Tibial nerve (tissue), 4 donors: ENCODE data around the gene SLC7A5. TPM values are rescaled to one million over a fixed set of nuclear protein-coding genes. Genes with fewer than 3 reads are reported as not detected.
A peak's percentile ranks its signal among the peaks of the same experiment; 100 is the strongest.
"Not testable (repeated sequence)": the region's sequence is repeated elsewhere in the genome, so short reads cannot be mapped to it uniquely, and the experiment has no call there.

Experiments
- DNase-seq, 2 donors: peaks; one replicate each; pipeline ENCODE4 v3.0.0-alpha.2; 2019; ENCODE audit warnings: low spot score in 2 of 2
- H3K27ac ChIP-seq, 4 donors: fragments of 200-600 bp; sonication (generic) in 3 of 4; one replicate each; pipeline ENCODE4 v1.5.1; 2017 to 2019; ENCODE audit warnings: mild to moderate bottlenecking in 1 of 4
- H3K27me3 ChIP-seq, 2 donors: fragments of 200-600 bp; sonication (generic) in 1 of 2; one replicate each; pipeline versions ENCODE4 v1.5.1 to v1.6.0; 2017 to 2019
- H3K36me3 ChIP-seq, 3 donors: fragments of 200-600 bp; sonication (generic); one replicate each; pipeline ENCODE4 v1.5.1; 2018 to 2019
- H3K4me1 ChIP-seq, 4 donors: fragments of 200-600 bp; sonication (generic) in 3 of 4; one replicate each; pipeline ENCODE4 v1.5.1; 2017 to 2019
- H3K4me3 ChIP-seq, 4 donors: fragments of 200-600 bp; sonication (generic) in 3 of 4; one replicate each; pipeline ENCODE4 v1.5.1; 2017 to 2019; ENCODE audit warnings: mild to moderate bottlenecking in 1 of 4, moderate library complexity in 1 of 4
- H3K9me3 ChIP-seq, 4 donors: fragments of 200-600 bp; sonication (generic) in 3 of 4; one replicate each; pipeline ENCODE4 v1.5.1; 2017 to 2019
- CTCF ChIP-seq, 5 experiments: fragments of 200-600 bp in 3 of 5; fragments of 450-650 bp in 2 of 5; sonication (generic) in 3 of 5; IDR thresholded peaks; one replicate each; pipeline ENCODE4 v1.5.1; 2016 to 2019; ENCODE audit warnings: antibody characterized with exemption in 5 of 5, mild to moderate bottlenecking in 3 of 5, moderate library complexity in 2 of 5
- EP300 ChIP-seq, 2 donors: sonication (generic); formaldehyde crosslinking; IDR thresholded peaks; one replicate each; pipeline ENCODE4 v1.6.1; 2017; ENCODE audit warnings: antibody characterized with exemption in 2 of 2, mild to moderate bottlenecking in 1 of 2
- POLR2A ChIP-seq, 2 donors: fragments of 450-650 bp; IDR thresholded peaks; one replicate each; pipeline ENCODE4 v1.6.1; 2017; ENCODE audit warnings: antibody characterized with exemption in 2 of 2, mild to moderate bottlenecking in 2 of 2, moderate library complexity in 2 of 2
- WGBS, 2 donors: methylation state at CpG; one replicate each; pipeline ENCODE4 v1.1.5; 2018; 5-methylcytosine and 5-hydroxymethylcytosine counted together
- total RNA-seq, 4 donors: library from RNA; depleted of rRNA; stranded (reverse); fragments of >200 nt; gene quantifications; one replicate each; pipeline ENCODE4 v1.1.0, GENCODE V29; 2016

SLC7A5 gene
- total RNA-seq, 4 donors from 2014 or later: 5.5 to 6.6 (median 6.0) TPM

GRCh38 chr16:87791295-87792204, 77.8 kb downstream of the SLC7A5 start:
- no peak for DNase-seq
- WGBS, 2 donors: 49 to 56% methylated on average over 29 to 31 of the region's 32 CpGs
- Histone ChIP-seq H3K36me3 (no peaks in the 10 kb centered on the region), H3K4me1 (no peaks in the 10 kb centered on the region), H3K27ac (peak overlapping the region in 3 of 4 donors; percentile 68 to 85 (median 73)), H3K4me3 (peak overlapping the region in 1 of 4 donors; percentile 6), H3K27me3 (no peaks in the 10 kb centered on the region), H3K9me3 (no peaks in the 10 kb centered on the region)
- no peak for TF ChIP-seq CTCF (IDR thresholded peaks at IDR 0.05)
- TF ChIP-seq POLR2A (IDR thresholded peaks at IDR 0.05): peak in 1 of 2 donors; percentile 22
- peak in 1 of 2 donors; percentile 64 for TF ChIP-seq EP300 (IDR thresholded peaks at IDR 0.05)

DNA sequence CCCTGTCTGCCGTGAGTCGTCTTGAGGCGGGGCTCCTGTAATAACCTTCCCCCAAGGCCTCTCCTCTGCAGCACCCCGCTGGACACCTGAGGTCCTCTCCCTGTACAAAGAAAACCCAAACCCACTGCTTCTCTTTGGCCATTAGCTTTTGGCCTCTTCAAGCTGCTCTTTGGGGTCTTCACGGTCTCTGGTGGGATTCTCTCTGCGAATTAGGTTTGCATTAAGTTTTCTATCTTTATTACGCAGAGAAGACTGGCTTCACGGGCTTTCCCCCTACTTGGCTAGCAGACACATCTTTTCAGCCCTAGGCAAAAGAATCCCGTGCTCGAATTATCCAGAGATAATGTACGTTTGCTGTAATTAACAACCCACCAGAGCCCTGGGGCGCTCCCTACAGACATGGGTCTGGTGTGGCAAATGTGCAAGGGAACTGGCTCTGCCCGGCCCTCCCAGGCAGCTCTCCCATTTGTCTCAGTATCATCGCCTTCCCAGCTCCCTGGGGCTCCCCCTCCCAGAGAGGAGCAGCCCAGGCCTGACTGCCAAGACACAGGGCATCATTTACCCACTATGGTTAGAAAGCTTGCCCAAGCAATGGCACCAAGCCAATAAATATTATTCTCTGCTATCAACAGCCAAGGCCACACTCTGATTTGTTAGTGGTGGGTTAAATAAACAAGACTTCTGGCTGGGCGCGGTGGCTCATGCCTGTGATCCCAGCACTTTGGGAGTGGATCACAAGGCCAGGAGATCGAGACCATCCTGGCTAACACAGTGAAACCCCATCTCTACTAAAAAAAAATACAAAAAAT, 78.8 kb downstream of the SLC7A5 start:
- DNase-seq: no peak
- TF ChIP-seq CTCF (IDR thresholded peaks at IDR 0.05) (no peak), POLR2A (IDR thresholded peaks at IDR 0.05) (no peak), EP300 (IDR thresholded peaks at IDR 0.05) (no peak)
- Histone ChIP-seq H3K4me1 (no peaks in the 10 kb centered on the region), H3K27me3 (no peaks in the 10 kb centered on the region), H3K36me3 (no peaks in the 10 kb centered on the region), H3K4me3 (peak overlapping the region in 1 of 4 donors; percentile 6), H3K27ac (peak overlapping the region in 3 of 4 donors; percentile 68 to 85 (median 73)), H3K9me3 (no peaks in the 10 kb centered on the region)
- 59 to 67% methylated on average over 17 of the region's 17 CpGs for WGBS, 2 donors

- no peaks in the 10 kb centered on the region for H3K4me1 ChIP-seq
- H3K27ac ChIP-seq: peak overlapping the region in 1 of 4 donors; percentile 85
- no peak for DNase-seq
- WGBS, 2 donors: 85 to 86% methylated on average over 20 of the region's 20 CpGs
- TF ChIP-seq EP300 (IDR thresholded peaks at IDR 0.05): no peak
- no peak for TF ChIP-seq CTCF (IDR thresholded peaks at IDR 0.05)
- TF ChIP-seq POLR2A (IDR thresholded peaks at IDR 0.05): no peak
- H3K27me3 ChIP-seq: no peaks in the 10 kb centered on the region
- H3K4me3 ChIP-seq: no peak overlapping the region
- H3K9me3 ChIP-seq: no peaks in the 10 kb centered on the region
- no peaks in the 10 kb centered on the region for H3K36me3 ChIP-seq
These were observed 79.6 kb downstream of the SLC7A5 start for GRCh38 chr16:87789437-87790291.

DNA sequence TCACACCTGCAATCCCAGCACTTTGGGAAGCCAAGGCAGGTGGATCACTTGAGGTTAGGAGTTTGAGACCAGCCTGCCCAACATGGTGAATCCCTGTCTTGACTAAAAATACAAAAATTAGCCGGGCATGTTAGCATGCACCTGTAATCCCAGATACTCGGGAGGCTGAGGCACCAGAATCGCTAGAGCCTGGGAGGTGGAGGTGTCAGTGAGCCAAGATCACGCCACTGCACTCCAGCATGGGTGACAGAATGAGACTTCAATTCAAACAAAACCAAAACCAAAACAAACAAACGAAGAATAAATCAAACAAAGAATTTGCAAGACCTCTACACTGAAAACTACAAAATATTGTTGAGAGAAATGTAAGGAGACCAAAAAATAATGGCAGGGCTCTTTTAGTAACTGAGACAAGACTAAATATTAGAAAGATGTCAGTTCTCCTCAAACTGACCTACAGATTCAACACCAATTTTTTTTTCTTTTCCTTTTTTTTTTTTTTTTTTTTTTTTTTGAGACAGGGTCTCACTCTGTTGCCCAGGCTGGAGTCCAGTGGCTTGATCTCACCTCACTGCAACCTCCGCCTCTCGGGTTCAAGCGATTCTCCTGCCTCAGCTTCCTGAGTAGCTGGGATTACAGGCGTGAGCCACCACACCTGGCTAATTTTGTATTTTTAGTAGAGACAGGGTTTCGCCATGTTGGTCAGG, 80.4 kb downstream of the SLC7A5 start:
- DNase-seq, H3K9me3 ChIP-seq, H3K4me1 ChIP-seq, H3K27me3 ChIP-seq, H3K27ac ChIP-seq, H3K36me3 ChIP-seq, H3K4me3 ChIP-seq: not testable (repeated sequence)
- 91 to 93% methylated on average over 10 of the region's 10 CpGs for WGBS, 2 donors

DNA sequence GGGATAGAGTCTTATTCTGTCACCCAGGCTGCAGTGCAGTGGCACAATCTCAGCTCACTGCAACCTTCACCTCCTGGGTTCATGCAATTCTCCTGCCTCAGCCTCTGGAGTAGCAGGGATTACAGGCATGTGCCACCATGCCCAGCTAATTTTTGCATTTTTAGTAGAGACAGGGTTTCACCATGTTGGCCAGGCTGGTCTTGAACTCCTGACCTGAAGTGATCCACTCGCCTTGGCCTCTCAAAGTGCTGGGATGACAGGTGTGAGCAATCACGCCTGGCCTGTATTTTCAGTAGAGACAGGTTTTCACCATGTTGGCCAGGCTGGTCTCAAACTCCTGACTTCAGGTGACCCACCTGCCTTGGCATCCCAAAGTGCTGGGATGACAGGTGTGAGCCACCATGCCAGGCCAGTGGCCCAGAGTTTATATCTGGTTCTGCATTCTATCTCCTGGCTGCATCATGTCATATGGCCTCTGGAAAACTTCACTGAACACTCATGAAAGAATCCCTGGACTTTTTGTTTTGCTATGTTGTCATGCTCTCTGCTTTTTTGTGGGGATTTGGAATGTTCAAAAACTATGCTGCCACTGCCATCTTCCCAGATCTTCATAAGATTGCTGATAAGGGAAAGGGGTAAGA, 81.7 kb downstream of the SLC7A5 start:
- WGBS, 2 donors: 81 to 89% methylated on average over 2 of the region's 2 CpGs
- H3K9me3 ChIP-seq, H3K36me3 ChIP-seq, H3K4me3 ChIP-seq, H3K4me1 ChIP-seq, DNase-seq, H3K27ac ChIP-seq: not testable (repeated sequence)
- peaks cover 0 to 14% of the 10 kb centered on the region in 2 donors for H3K27me3 ChIP-seq
